Smooth muscle cell (in vitro differentiated cells): ENCODE measurements around the gene FGF3. TPM values are rescaled to one million over a fixed set of nuclear protein-coding genes. Genes with fewer than 3 reads are reported as not detected.

Experiments
- DNase-seq: peaks from one replicate; lab custom pipeline; 2025; ENCODE audit not compliant: unreplicated experiment; lab: John Stamatoyannopoulos, UW
- H2AFZ ChIP-seq: fragments of 200-600 bp; sonication (generic); 2 replicates; pipeline ENCODE4 v1.6.0; 2016; ENCODE audit warnings: antibody characterized with exemption, low read depth, mild to moderate bottlenecking
- H3F3A ChIP-seq: fragments of 200-600 bp; sonication (generic); 2 replicates; pipeline ENCODE4 v1.6.0; 2017; ENCODE audit warnings: antibody characterized with exemption, low read depth
- H3K27ac ChIP-seq: fragments of 200-600 bp; sonication (generic); 2 replicates; pipeline ENCODE4 v1.5.1; 2016; ENCODE audit warnings: low read depth, mild to moderate bottlenecking
- H3K27me3 ChIP-seq: fragments of 200-600 bp; sonication (generic); 2 replicates; pipeline ENCODE4 v1.6.1; 2016; ENCODE audit warnings: low read depth, mild to moderate bottlenecking
- H3K36me3 ChIP-seq: fragments of 200-600 bp; sonication (generic); 2 replicates; pipeline ENCODE4 v1.5.1; 2016; ENCODE audit warnings: low read depth
- H3K4me1 ChIP-seq: fragments of 200-600 bp; sonication (generic); 2 replicates; pipeline ENCODE4 v1.5.1; 2016; ENCODE audit warnings: low read depth
- H3K4me2 ChIP-seq: fragments of 200-600 bp; sonication (generic); 2 replicates; pipeline ENCODE4 v1.6.0; 2016; ENCODE audit warnings: mild to moderate bottlenecking
- H3K4me3 ChIP-seq: fragments of 200-600 bp; sonication (generic); 2 replicates; pipeline ENCODE4 v1.5.1; 2016; ENCODE audit warnings: mild to moderate bottlenecking
- H3K79me2 ChIP-seq: fragments of 200-600 bp; sonication (generic); 2 replicates; pipeline ENCODE4 v1.6.0; 2016; ENCODE audit warnings: low read depth, mild to moderate bottlenecking
- H3K9ac ChIP-seq: fragments of 200-600 bp; sonication (generic); 2 replicates; pipeline ENCODE4 v1.6.0; 2016; ENCODE audit warnings: low read depth
- H3K9me3 ChIP-seq: fragments of 200-600 bp; sonication (generic); replicated peaks from 2 replicates; pipeline ENCODE4 v1.5.1; 2016; ENCODE audit warnings: low read depth
- H4K20me1 ChIP-seq: fragments of 200-600 bp; sonication (generic); 2 replicates; pipeline ENCODE4 v1.6.0; 2016; ENCODE audit warnings: low read depth
- CTCF ChIP-seq: fragments of 200-600 bp; sonication (generic); IDR thresholded peaks from 2 replicates; pipeline ENCODE4 v1.5.1; 2017; ENCODE audit warnings: borderline replicate concordance, mild to moderate bottlenecking, antibody characterized with exemption; ENCODE audit not compliant: insufficient read depth, poor library complexity, severe bottlenecking
- WGBS: methylation state at CpG from one replicate; pipeline ENCODE4 v1.1.7; 2016; ENCODE audit warnings: low lambda C conversion rate; 5-methylcytosine and 5-hydroxymethylcytosine counted together
- polyA plus RNA-seq: library from polyadenylated mRNA; unstranded; fragments of >200 nt; fragmentation: Nextera tagmentation; extraction: Ambion mirVana; gene quantifications from 2 replicates; pipeline ENCODE4 v1.2.1, GENCODE V29; 2016
- total RNA-seq: library from RNA; depleted of rRNA; stranded (reverse); fragments of >200 nt; gene quantifications from 2 replicates; pipeline ENCODE4 v1.2.3, GENCODE V29; 2014

Gene FGF3
- total and polyA plus RNA-seq, 2 experiments from 2014 or later: not detected

- Histone ChIP-seq H3K4me2 (no peak overlapping the region), H4K20me1 (no peaks in the 10 kb centered on the region), H3F3A (no peaks in the 10 kb centered on the region), H3K4me1 (peaks cover 7% of the 10 kb centered on the region), H3K79me2 (no peaks in the 10 kb centered on the region), H3K9me3 (no peaks in the 10 kb centered on the region), H3K36me3 (no peaks in the 10 kb centered on the region), H3K9ac (no peak overlapping the region), H3K27me3 (peaks cover 13% of the 10 kb centered on the region), H3K27ac (no peak overlapping the region), H2AFZ (no peak overlapping the region), H3K4me3 (no peak overlapping the region)
- DNase-seq: no peak
- TF ChIP-seq CTCF: no peak
- WGBS: 76% methylated on average over 9 of the region's 9 CpGs
These were observed 20.3 kb upstream of the FGF3 start for GRCh38 chr11:69839516-69839915.

GRCh38 chr11:69837791-69838190 lies 18.6 kb upstream of the FGF3 start:
- H3K79me2 ChIP-seq: no peaks in the 10 kb centered on the region
- no peak overlapping the region for H3K27ac ChIP-seq
- H3K4me3 ChIP-seq: no peak overlapping the region
- no peak for DNase-seq
- no peaks in the 10 kb centered on the region for H3K36me3 ChIP-seq
- peaks cover 11% of the 10 kb centered on the region for H3K4me1 ChIP-seq
- H3K4me2 ChIP-seq: no peak overlapping the region
- H3K9ac ChIP-seq: no peak overlapping the region
- TF ChIP-seq CTCF: no peak
- H3F3A ChIP-seq: no peaks in the 10 kb centered on the region
- peaks cover 20% of the 10 kb centered on the region for H3K27me3 ChIP-seq
- H2AFZ ChIP-seq: no peak overlapping the region
- no peaks in the 10 kb centered on the region for H3K9me3 ChIP-seq
- H4K20me1 ChIP-seq: no peaks in the 10 kb centered on the region
- 96% methylated on average over 5 of the region's 5 CpGs for WGBS

- Histone ChIP-seq H3K27me3 (peaks cover 18% of the 10 kb centered on the region), H3K36me3 (no peaks in the 10 kb centered on the region), H3K9ac (no peak overlapping the region), H3K4me3 (no peak overlapping the region), H3K9me3 (no peaks in the 10 kb centered on the region), H3K79me2 (no peaks in the 10 kb centered on the region), H3K4me2 (no peak overlapping the region), H3F3A (no peaks in the 10 kb centered on the region), H3K4me1 (peaks cover 17% of the 10 kb centered on the region), H3K27ac (no peak overlapping the region), H4K20me1 (no peaks in the 10 kb centered on the region), H2AFZ (no peak overlapping the region)
- DNase-seq: no peak
- WGBS: 91% methylated on average over 17 of the region's 17 CpGs
- TF ChIP-seq CTCF: no peak
These were observed 17.2 kb upstream of the FGF3 start for GRCh38 chr11:69836401-69836800.
